Loucy (cell line): Measurements from ENCODE around the gene SLC16A9.

Source experiments
- EZH2phosphoT487 ChIP-seq: fragments of 200-600 bp; IDR thresholded peaks from 2 replicates; pipeline ENCODE4 v1.6.1; 2018; ENCODE audit warnings: antibody characterized with exemption, mild to moderate bottlenecking, moderate library complexity, borderline replicate concordance
- TF ChIP-seq, protein P1 (sequence below): fragments of 200-600 bp; sonication (generic); conservative IDR thresholded peaks from 2 replicates; pipeline ENCODE4 v1.5.1; 2014; ENCODE audit warnings: mild to moderate bottlenecking, antibody characterized with exemption, low read length

DNA sequence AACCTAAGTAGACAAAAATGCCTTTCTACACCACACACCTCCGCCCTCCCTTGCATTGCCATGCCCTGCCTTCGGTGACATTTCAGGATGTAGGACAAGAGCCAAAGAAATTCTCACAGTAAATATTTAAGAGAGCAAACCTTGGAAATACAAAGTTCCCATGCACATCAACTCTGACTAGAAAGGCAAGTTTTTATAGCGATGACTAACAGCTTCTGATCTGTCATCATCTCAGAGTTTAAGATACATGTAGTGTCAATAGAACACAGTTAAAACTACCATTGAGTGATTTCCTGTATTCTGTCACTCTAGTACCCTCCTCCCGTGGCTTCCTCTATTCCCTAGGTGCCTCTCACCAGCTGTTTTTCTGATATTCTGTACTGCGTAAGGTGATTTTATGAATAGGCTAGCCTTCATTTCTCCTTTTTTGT is 20.7 kb downstream of the SLC16A9 start:
- TF ChIP-seq, protein P1, sequence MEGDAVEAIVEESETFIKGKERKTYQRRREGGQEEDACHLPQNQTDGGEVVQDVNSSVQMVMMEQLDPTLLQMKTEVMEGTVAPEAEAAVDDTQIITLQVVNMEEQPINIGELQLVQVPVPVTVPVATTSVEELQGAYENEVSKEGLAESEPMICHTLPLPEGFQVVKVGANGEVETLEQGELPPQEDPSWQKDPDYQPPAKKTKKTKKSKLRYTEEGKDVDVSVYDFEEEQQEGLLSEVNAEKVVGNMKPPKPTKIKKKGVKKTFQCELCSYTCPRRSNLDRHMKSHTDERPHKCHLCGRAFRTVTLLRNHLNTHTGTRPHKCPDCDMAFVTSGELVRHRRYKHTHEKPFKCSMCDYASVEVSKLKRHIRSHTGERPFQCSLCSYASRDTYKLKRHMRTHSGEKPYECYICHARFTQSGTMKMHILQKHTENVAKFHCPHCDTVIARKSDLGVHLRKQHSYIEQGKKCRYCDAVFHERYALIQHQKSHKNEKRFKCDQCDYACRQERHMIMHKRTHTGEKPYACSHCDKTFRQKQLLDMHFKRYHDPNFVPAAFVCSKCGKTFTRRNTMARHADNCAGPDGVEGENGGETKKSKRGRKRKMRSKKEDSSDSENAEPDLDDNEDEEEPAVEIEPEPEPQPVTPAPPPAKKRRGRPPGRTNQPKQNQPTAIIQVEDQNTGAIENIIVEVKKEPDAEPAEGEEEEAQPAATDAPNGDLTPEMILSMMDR = no peak
- TF ChIP-seq EZH2phosphoT487 = no peak
